Measurements from ENCODE around the gene TECPR2. TPM values are rescaled to one million over a fixed set of nuclear protein-coding genes. Genes with fewer than 3 reads are reported as not detected.
A peak's percentile ranks its signal among the peaks of the same experiment; 100 is the strongest.

Gene TECPR2
- polyA plus RNA-seq, 1 donor (not counting 4 experiments of a cell fraction or from before 2014, with no cell fraction given): 8.3 TPM

DNA sequence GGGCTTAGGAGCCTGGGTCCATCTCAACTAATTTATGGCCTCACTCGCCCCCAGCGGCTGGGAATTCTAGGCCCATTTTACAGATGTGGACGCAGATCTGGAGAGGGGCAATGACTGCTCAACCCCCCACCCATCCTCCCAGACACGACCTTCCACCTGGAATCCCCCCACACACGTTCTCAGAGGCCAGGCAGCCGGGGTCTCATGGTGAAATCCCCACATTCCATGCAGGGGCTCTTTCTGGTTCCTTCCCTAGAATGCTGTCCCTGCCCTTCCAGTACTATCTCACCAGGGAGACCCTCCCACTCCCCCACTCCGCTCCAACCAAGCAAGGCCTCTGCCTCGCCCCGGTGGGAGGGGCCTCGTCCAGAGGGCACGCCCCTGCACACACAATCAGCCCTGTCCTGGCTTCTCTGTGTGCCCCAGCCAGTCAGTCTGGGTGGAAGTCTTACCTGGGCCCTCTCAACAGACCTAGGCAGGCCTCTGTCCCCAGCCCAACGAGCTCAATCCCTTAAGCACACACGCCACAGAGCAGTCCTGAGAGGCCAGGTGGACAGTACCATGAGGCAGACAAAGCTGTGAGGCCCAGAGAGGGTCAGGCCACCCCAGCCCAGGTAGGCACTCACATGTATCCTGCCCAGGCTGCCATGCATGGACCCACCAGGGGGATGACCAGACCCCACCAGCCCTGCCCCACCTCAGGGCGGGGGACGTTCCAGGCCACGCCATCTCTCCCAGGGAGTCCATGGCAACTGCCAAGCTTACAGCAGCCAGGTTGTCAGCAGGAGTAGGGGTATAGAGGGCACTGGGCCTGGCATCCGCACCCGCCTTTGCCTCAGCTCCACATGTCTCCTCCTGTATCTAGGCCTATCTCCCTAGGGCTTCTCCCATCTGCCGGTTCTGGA is 148.1 kb downstream of the TECPR2 start:
- Histone ChIP-seq H3K4me2 (ENCODE audit: control insufficient read depth, extremely low read depth, insufficient read depth, low read depth, low read length) (peak overlapping the region; percentile 76), H3K36me3 (ENCODE audit: control insufficient read depth in 2 of 2, extremely low read depth in 1 of 2, insufficient read depth in 2 of 2, low read length in 2 of 2) (peaks cover 3% of the 10 kb centered on the region in 2 experiments), H4K20me1 (ENCODE audit: control insufficient read depth, extremely low read depth, insufficient read depth, low read length) (no peaks in the 10 kb centered on the region), H3K9me1 (ENCODE audit: control insufficient read depth, extremely low read depth, insufficient read depth, low read length) (no peaks in the 10 kb centered on the region), H3K79me2 (ENCODE audit: control insufficient read depth, insufficient read depth, low read length) (no peaks in the 10 kb centered on the region), H3K9ac (ENCODE audit: control insufficient read depth, extremely low read depth, insufficient read depth, low read length) (peak overlapping the region; percentile 68), H3K27me3 (ENCODE audit: control insufficient read depth, extremely low read depth, insufficient read depth, low read length) (no peaks in the 10 kb centered on the region), H3K9me3 (ENCODE audit: control insufficient read depth, low read depth, low read length) (no peaks in the 10 kb centered on the region), H2AFZ (ENCODE audit: control insufficient read depth, low read length) (no peak overlapping the region), H3K4me3 (ENCODE audit: control insufficient read depth in 2 of 3, extremely low read depth in 1 of 3, insufficient read depth in 2 of 3, low read depth in 1 of 3, low read length in 3 of 3) (peak overlapping the region in 1 of 3 experiments; percentile 63), H3K27ac (ENCODE audit: control insufficient read depth, insufficient read depth, low read length) (no peak overlapping the region), H3K4me1 (ENCODE audit: control insufficient read depth, extremely low read depth, insufficient read depth, low read length) (peaks cover 17% of the 10 kb centered on the region)
- DNase-seq (ENCODE audit: low read depth, low spot score): no peak
- dilution Hi-C loops (cut with MboI; ENCODE audit: extremely low pct_ligation_motif_present, low sequenced_read_pairs): no loop called here
- TF ChIP-seq, protein P1, sequence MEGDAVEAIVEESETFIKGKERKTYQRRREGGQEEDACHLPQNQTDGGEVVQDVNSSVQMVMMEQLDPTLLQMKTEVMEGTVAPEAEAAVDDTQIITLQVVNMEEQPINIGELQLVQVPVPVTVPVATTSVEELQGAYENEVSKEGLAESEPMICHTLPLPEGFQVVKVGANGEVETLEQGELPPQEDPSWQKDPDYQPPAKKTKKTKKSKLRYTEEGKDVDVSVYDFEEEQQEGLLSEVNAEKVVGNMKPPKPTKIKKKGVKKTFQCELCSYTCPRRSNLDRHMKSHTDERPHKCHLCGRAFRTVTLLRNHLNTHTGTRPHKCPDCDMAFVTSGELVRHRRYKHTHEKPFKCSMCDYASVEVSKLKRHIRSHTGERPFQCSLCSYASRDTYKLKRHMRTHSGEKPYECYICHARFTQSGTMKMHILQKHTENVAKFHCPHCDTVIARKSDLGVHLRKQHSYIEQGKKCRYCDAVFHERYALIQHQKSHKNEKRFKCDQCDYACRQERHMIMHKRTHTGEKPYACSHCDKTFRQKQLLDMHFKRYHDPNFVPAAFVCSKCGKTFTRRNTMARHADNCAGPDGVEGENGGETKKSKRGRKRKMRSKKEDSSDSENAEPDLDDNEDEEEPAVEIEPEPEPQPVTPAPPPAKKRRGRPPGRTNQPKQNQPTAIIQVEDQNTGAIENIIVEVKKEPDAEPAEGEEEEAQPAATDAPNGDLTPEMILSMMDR (optimal IDR thresholded peaks at IDR 0.05 in 1 of 3, IDR thresholded peaks at IDR 0.05 in 1 of 3, conservative IDR thresholded peaks at IDR 0.05 in 1 of 3; ENCODE audit: extremely low read depth in 1 of 3, insufficient read depth in 2 of 3, low read length in 3 of 3): no peak
- TF ChIP-seq EZH2 (IDR thresholded peaks at IDR 0.05; ENCODE audit: low read length): no peak
- no peak for FAIRE-seq

DNA sequence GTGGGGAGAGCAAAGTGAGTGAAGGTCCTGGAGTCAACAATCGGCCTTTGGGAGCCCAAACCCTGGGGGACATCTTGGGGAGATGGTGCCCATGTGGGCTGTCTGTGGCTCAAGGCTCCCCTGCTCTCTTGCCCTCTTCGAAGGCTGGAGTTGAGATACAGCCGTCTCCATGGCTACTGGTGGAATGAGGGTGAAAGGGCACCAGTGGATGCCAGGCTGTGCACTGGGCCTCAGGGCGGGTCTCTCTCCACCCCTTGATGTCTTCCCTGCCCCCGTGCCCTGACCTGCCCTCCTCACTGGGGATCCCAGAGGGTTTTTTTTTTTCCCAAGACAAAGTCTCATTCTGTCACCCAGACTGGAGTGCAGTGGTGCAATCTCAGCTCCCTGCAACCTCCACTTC is 148.8 kb downstream of the TECPR2 start:
- Histone ChIP-seq H3K9ac (ENCODE audit: control insufficient read depth, extremely low read depth, insufficient read depth, low read length) (no peak overlapping the region), H3K27me3 (ENCODE audit: control insufficient read depth, extremely low read depth, insufficient read depth, low read length) (no peaks in the 10 kb centered on the region), H3K27ac (ENCODE audit: control insufficient read depth, insufficient read depth, low read length) (no peak overlapping the region), H3K9me3 (ENCODE audit: control insufficient read depth, low read depth, low read length) (no peaks in the 10 kb centered on the region), H3K4me1 (ENCODE audit: control insufficient read depth, extremely low read depth, insufficient read depth, low read length) (peaks cover 20% of the 10 kb centered on the region), H3K9me1 (ENCODE audit: control insufficient read depth, extremely low read depth, insufficient read depth, low read length) (no peaks in the 10 kb centered on the region), H4K20me1 (ENCODE audit: control insufficient read depth, extremely low read depth, insufficient read depth, low read length) (no peaks in the 10 kb centered on the region), H3K4me2 (ENCODE audit: control insufficient read depth, extremely low read depth, insufficient read depth, low read depth, low read length) (no peak overlapping the region), H3K4me3 (ENCODE audit: control insufficient read depth in 2 of 3, extremely low read depth in 1 of 3, insufficient read depth in 2 of 3, low read depth in 1 of 3, low read length in 3 of 3) (no peak overlapping the region), H3K79me2 (ENCODE audit: control insufficient read depth, insufficient read depth, low read length) (no peaks in the 10 kb centered on the region), H2AFZ (ENCODE audit: control insufficient read depth, low read length) (no peak overlapping the region), H3K36me3 (ENCODE audit: control insufficient read depth in 2 of 2, extremely low read depth in 1 of 2, insufficient read depth in 2 of 2, low read length in 2 of 2) (peaks cover under 1 to 3% of the 10 kb centered on the region in 2 experiments)
- DNase-seq (ENCODE audit: low read depth, low spot score): no peak
- dilution Hi-C loops (cut with MboI; ENCODE audit: extremely low pct_ligation_motif_present, low sequenced_read_pairs): no loop called here
- FAIRE-seq: no peak
- no peak for TF ChIP-seq EZH2 (IDR thresholded peaks at IDR 0.05; ENCODE audit: low read length)
- TF ChIP-seq, protein P1 (optimal IDR thresholded peaks at IDR 0.05 in 1 of 3, IDR thresholded peaks at IDR 0.05 in 1 of 3, conservative IDR thresholded peaks at IDR 0.05 in 1 of 3; ENCODE audit: extremely low read depth in 1 of 3, insufficient read depth in 2 of 3, low read length in 3 of 3): no peak
